H1 (cell line): Measurements from ENCODE around the gene MED12L. TPM values are rescaled to one million over a fixed set of nuclear protein-coding genes. Genes with fewer than 3 reads are reported as not detected.

ENCODE experiments used
- CTCF ChIA-PET: fragments of 300-600 bp; sonication (Branson Sonifier 250); formaldehyde crosslinking; loops from one replicate; lab custom pipeline; 2021; ENCODE audit not compliant: partially characterized antibody; lab: Charles Lee
- POLR2A ChIA-PET: fragments of 300-600 bp; sonication (Branson Sonifier 250); formaldehyde crosslinking; loops from one replicate; lab custom pipeline; 2021; ENCODE audit warnings: inconsistent platforms; ENCODE audit not compliant: partially characterized antibody; lab: Charles Lee
- DNase-seq, 2 experiments: peaks; one replicate each; pipeline versions ENCODE4 v3.0.0 to v3.0.0-alpha.2; 2010 to 2022; ENCODE audit warnings: low spot score in 2 of 2, low read depth in 1 of 2, mixed read lengths in 1 of 2
- FAIRE-seq: peaks from 2 replicates; lab custom pipeline; 2011; peaks lifted over from hg19 to GRCh38; lab: Jason Lieb, UNC
- H2AFZ ChIP-seq: 2 replicates; pipeline ENCODE4 v1.8.1; 2012; ENCODE audit warnings: low read length, inconsistent platforms
- H2AK5ac ChIP-seq: 2 replicates; pipeline ENCODE4 v1.6.1; 2013; ENCODE audit warnings: low read depth, low read length
- H2BK120ac ChIP-seq: replicated peaks from 2 replicates; pipeline ENCODE3; 2013; ENCODE audit warnings: low read depth, low read length, inconsistent platforms
- H2BK12ac ChIP-seq: 2 replicates; pipeline ENCODE4 v1.6.1; 2013; ENCODE audit warnings: low read depth, low read length
- H2BK15ac ChIP-seq: 2 replicates; pipeline ENCODE4 v1.6.1; 2013; ENCODE audit warnings: low read length
- H2BK20ac ChIP-seq: 2 replicates; pipeline ENCODE4 v1.6.1; 2013; ENCODE audit warnings: low read length
- H2BK5ac ChIP-seq: 2 replicates; pipeline ENCODE4 v1.6.1; 2013; ENCODE audit warnings: low read depth, low read length
- H3K14ac ChIP-seq: 2 replicates; pipeline ENCODE4 v1.6.1; 2013; ENCODE audit warnings: inconsistent platforms; ENCODE audit not compliant: insufficient read length
- H3K18ac ChIP-seq: 2 replicates; pipeline ENCODE4 v1.6.1; 2013; ENCODE audit warnings: low read length; ENCODE audit errors: extremely low read depth
- H3K23ac ChIP-seq: 2 replicates; pipeline ENCODE4 v1.6.1; 2013; ENCODE audit warnings: inconsistent platforms; ENCODE audit not compliant: insufficient read length
- H3K23me2 ChIP-seq: 2 replicates; pipeline ENCODE4 v1.6.1; 2013; ENCODE audit warnings: low read depth, low read length
- H3K27ac ChIP-seq: 2 replicates; pipeline ENCODE4 v1.6.1; 2011; ENCODE audit warnings: low read depth, low read length, inconsistent platforms
- H3K27me3 ChIP-seq, 4 experiments: replicated peaks in 1 of 4; 1 replicate in 1 of 4; 2 replicates in 3 of 4; pipeline versions ENCODE4 v1.6.1 to v1.8.1; 2011 to 2013; ENCODE audit warnings: low read length in 3 of 4, mild to moderate bottlenecking in 3 of 4, inconsistent platforms in 2 of 4, mixed read lengths in 2 of 4, moderate library complexity in 1 of 4; ENCODE audit not compliant: control insufficient read depth in 3 of 4, insufficient read depth in 3 of 4; ENCODE audit errors: extremely low read depth in 1 of 4
- H3K36me3 ChIP-seq, 4 experiments: 2 replicates each; pipeline versions ENCODE4 v1.6.1 to v1.8.1; 2011 to 2013; ENCODE audit warnings: mild to moderate bottlenecking in 4 of 4, low read length in 3 of 4, moderate library complexity in 2 of 4, control low read depth in 1 of 4, inconsistent platforms in 1 of 4; ENCODE audit not compliant: insufficient read depth in 4 of 4, control insufficient read depth in 2 of 4
- H3K4ac ChIP-seq: replicated peaks from 2 replicates; pipeline ENCODE3; 2013; ENCODE audit warnings: low read length, low read depth, mixed read lengths, inconsistent platforms; ENCODE audit not compliant: insufficient read length
- H3K4me1 ChIP-seq, 4 experiments: replicated peaks in 1 of 4; 1 replicate in 1 of 4; 2 replicates in 3 of 4; pipeline versions ENCODE4 v1.6.1 to v1.8.1; 2011 to 2013; ENCODE audit warnings: low read length in 3 of 4, inconsistent platforms in 2 of 4, mixed read lengths in 1 of 4; ENCODE audit not compliant: insufficient read depth in 4 of 4, control insufficient read depth in 3 of 4
- H3K4me2 ChIP-seq, 2 experiments: 2 replicates each; pipeline versions ENCODE4 v1.6.1 to v1.8.1; 2011 to 2013; ENCODE audit warnings: low read depth in 2 of 2, low read length in 2 of 2, control low read depth in 1 of 2, inconsistent platforms in 1 of 2, mild to moderate bottlenecking in 1 of 2; ENCODE audit not compliant: insufficient read depth in 1 of 2
- H3K4me3 ChIP-seq, 4 experiments: fragments of 200-600, 300-600 bp in 1 of 4; sonication (generic), shearing (Covaris generic), sonication (Bioruptor Twin) in 1 of 4; 2 replicates each; pipeline versions ENCODE4 v1.5.1 to v1.8.1; 2011 to 2016; ENCODE audit warnings: low read length in 4 of 4, low read depth in 3 of 4, control low read depth in 2 of 4, inconsistent platforms in 2 of 4, mild to moderate bottlenecking in 2 of 4, mixed read lengths in 1 of 4, moderate library complexity in 1 of 4; ENCODE audit not compliant: insufficient read depth in 2 of 4; ENCODE audit errors: extremely low read depth in 1 of 4
- H3K56ac ChIP-seq: replicated peaks from 2 replicates; pipeline ENCODE3; 2013; ENCODE audit warnings: low read depth, mild to moderate bottlenecking, mixed read lengths, low read length, inconsistent platforms; ENCODE audit not compliant: insufficient read length
- H3K79me1 ChIP-seq: 2 replicates; pipeline ENCODE4 v1.6.1; 2013; ENCODE audit warnings: low read depth, low read length, control low read depth
- H3K79me2 ChIP-seq, 2 experiments: 2 replicates each; pipeline versions ENCODE4 v1.6.1 to v1.8.1; 2012 to 2013; ENCODE audit warnings: low read length in 2 of 2, mild to moderate bottlenecking in 2 of 2, inconsistent platforms in 1 of 2; ENCODE audit not compliant: insufficient read depth in 2 of 2, control insufficient read depth in 1 of 2
- H3K9ac ChIP-seq, 4 experiments: replicated peaks in 1 of 4; 1 replicate in 1 of 4; 2 replicates in 3 of 4; pipeline versions ENCODE4 v1.6.1 to v1.8.1; 2011 to 2013; ENCODE audit warnings: low read depth in 3 of 4, low read length in 3 of 4, control low read depth in 2 of 4, mild to moderate bottlenecking in 2 of 4, moderate library complexity in 2 of 4, inconsistent platforms in 1 of 4; ENCODE audit errors: extremely low read depth in 1 of 4
- H3K9me3 ChIP-seq, 2 experiments: 2 replicates each; pipeline versions ENCODE4 v1.6.1 to v1.8.1; 2012 to 2013; ENCODE audit warnings: mild to moderate bottlenecking in 2 of 2, moderate library complexity in 2 of 2, control low read depth in 1 of 2, inconsistent platforms in 1 of 2, low read depth in 1 of 2, low read length in 1 of 2, mixed read lengths in 1 of 2; ENCODE audit not compliant: insufficient read depth in 2 of 2
- H4K20me1 ChIP-seq, 2 experiments: replicated peaks in 1 of 2; 2 replicates each; pipeline versions ENCODE3 to v1.8.1; 2011 to 2013; ENCODE audit warnings: inconsistent platforms in 2 of 2, low read length in 2 of 2, mild to moderate bottlenecking in 1 of 2; ENCODE audit not compliant: insufficient read depth in 2 of 2, control insufficient read depth in 1 of 2
- H4K5ac ChIP-seq: 2 replicates; pipeline ENCODE4 v1.6.1; 2013; ENCODE audit warnings: low read length, low read depth, mixed read lengths, inconsistent platforms; ENCODE audit not compliant: insufficient read length
- H4K8ac ChIP-seq: 2 replicates; pipeline ENCODE4 v1.8.0; 2013; ENCODE audit warnings: mild to moderate bottlenecking, moderate library complexity, low read length, inconsistent platforms; ENCODE audit not compliant: insufficient read depth; ENCODE audit errors: extremely low read depth
- H4K91ac ChIP-seq: replicated peaks from 2 replicates; pipeline ENCODE3; 2013; ENCODE audit warnings: low read length, mixed read lengths, inconsistent platforms; ENCODE audit not compliant: insufficient read length
- BACH1 ChIP-seq: IDR thresholded peaks from 2 replicates; pipeline ENCODE4 v1.6.1; 2012; ENCODE audit warnings: low read length, improper control_type of control experiment
- EZH2 ChIP-seq: fragments of 200-600 bp; sonication (generic); IDR thresholded peaks from 2 replicates; pipeline ENCODE4 v1.7.1; 2012; ENCODE audit warnings: low read depth, mild to moderate bottlenecking, moderate library complexity, low read length, inconsistent platforms; ENCODE audit not compliant: severe bottlenecking
- JUND ChIP-seq: IDR thresholded peaks from 2 replicates; pipeline ENCODE4 v1.6.1; 2011; ENCODE audit warnings: mild to moderate bottlenecking, improper control_type of control experiment, low read length
- KDM1A ChIP-seq: fragments of 200-600, 300-600 bp; sonication (generic); IDR thresholded peaks from 2 replicates; pipeline ENCODE4 v1.7.1; 2016; ENCODE audit warnings: mild to moderate bottlenecking, low read length, borderline replicate concordance
- MAFK ChIP-seq: IDR thresholded peaks from 2 replicates; pipeline ENCODE4 v1.6.1; 2012; ENCODE audit warnings: low read depth, mild to moderate bottlenecking, improper control_type of control experiment, low read length
- POLR2A ChIP-seq, 2 experiments: IDR thresholded peaks; 1 replicate in 1 of 2; 2 replicates in 1 of 2; pipeline ENCODE4 v1.6.1; 2011; ENCODE audit warnings: low read depth in 2 of 2, low read length in 2 of 2, mild to moderate bottlenecking in 2 of 2; ENCODE audit errors: control extremely low read depth in 1 of 2
- RAD21 ChIP-seq, 2 experiments: IDR thresholded peaks in 1 of 2; conservative IDR thresholded peaks in 1 of 2; 2 replicates each; pipeline ENCODE4 v1.6.1; 2011; ENCODE audit warnings: low read depth in 2 of 2, low read length in 2 of 2, improper control_type of control experiment in 1 of 2, inconsistent platforms in 1 of 2, mild to moderate bottlenecking in 1 of 2, moderate library complexity in 1 of 2
- SIRT6 ChIP-seq: IDR thresholded peaks from one replicate; pipeline ENCODE4 v1.7.1; 2012; ENCODE audit warnings: low read length, inconsistent platforms
- SIX5 ChIP-seq: IDR thresholded peaks from 2 replicates; pipeline ENCODE4 v1.6.1; 2011; ENCODE audit warnings: mild to moderate bottlenecking, low read depth, low read length
- SP1 ChIP-seq: IDR thresholded peaks from 2 replicates; pipeline ENCODE4 v1.6.1; 2011; ENCODE audit warnings: low read depth, low read length
- SRF ChIP-seq: IDR thresholded peaks from 2 replicates; pipeline ENCODE4 v1.6.1; 2011; ENCODE audit warnings: mild to moderate bottlenecking, low read depth, low read length, moderate library complexity
- YY1 ChIP-seq: IDR thresholded peaks from 2 replicates; pipeline ENCODE4 v1.6.1; 2011; ENCODE audit warnings: low read depth, mild to moderate bottlenecking, low read length
- WGBS, 2 experiments: shearing (Covaris generic) in 1 of 2; methylation state at CpG; one replicate each; pipeline versions ENCODE4 v1.1.6 to v1.1.7; 2013 to 2015; ENCODE audit warnings: low lambda C conversion rate in 2 of 2, mixed read lengths in 2 of 2, inconsistent platforms in 1 of 2, low coverage in 1 of 2, missing lambda C conversion rate in 1 of 2; ENCODE audit not compliant: insufficient replicate concordance in 2 of 2, insufficient coverage in 1 of 2, insufficient read length in 1 of 2; ENCODE audit errors: extremely low coverage in 1 of 2, missing lambda C conversion rate in 1 of 2; 5-methylcytosine and 5-hydroxymethylcytosine counted together
- polyA plus RNA-seq, 7 experiments: library from polyadenylated mRNA; depleted of rRNA in 3 of 7; stranded (reverse) in 5 of 7; unstranded in 2 of 7; fragments of >200 nt in 5 of 7; fragments of 200-250 nt in 2 of 7; gene quantifications; 1 replicate in 5 of 7; 2 replicates in 1 of 7; 4 replicates in 1 of 7; pipeline versions ENCODE4 v1.2.1 to v1.2.3, GENCODE V29; 2011 to 2013; ENCODE audit warnings: missing spikeins in 2 of 7, mixed read lengths in 2 of 7
- total RNA-seq: library from RNA; stranded (reverse); fragmentation: NEBNext Ultra II Directional; extraction: Animal tissue kit (Norgen Biotek cat#: 25700); gene quantifications from 2 replicates; pipeline ENCODE4 v1.2.1, GENCODE V29; 2021
- TF ChIP-seq, protein P1 (sequence below): IDR thresholded peaks from 2 replicates; pipeline ENCODE4 v1.6.1; 2012; ENCODE audit warnings: inconsistent platforms
- TF ChIP-seq, protein P2 (sequence below): IDR thresholded peaks from 2 replicates; pipeline ENCODE4 v1.6.1; 2011; ENCODE audit warnings: low read length, improper control_type of control experiment

Gene MED12L
- total and polyA plus RNA-seq, 2 of the 8 experiments (the other 6 are each of a cell fraction or from before 2014, with no cell fraction given) = 3.6 to 26.2 TPM

DNA sequence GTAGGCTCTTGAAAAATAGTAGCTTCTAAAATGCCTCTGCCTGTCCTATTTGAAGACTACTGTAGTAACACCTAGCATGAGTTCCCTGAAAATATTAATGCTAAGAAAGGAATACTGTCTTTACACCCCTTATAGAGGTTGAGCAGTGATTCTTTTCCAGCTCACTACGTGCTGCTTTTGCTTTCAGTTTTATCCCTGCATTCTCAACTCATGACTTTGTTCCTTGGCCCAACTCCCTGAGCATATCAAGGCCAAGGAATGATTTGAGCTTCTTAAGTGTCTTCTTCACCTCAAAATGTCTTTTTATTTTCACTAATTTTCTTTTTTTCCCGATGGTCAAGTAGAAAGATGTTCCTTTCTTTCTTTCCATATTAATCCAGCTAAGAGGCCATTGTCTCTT is 260.4 kb downstream of the MED12L start:
- H3K4me1 ChIP-seq = peaks cover 0 to 10% (median 5%) of the 10 kb centered on the region in 4 experiments; a peak in 3 of 7 replicates
- no peak overlapping the region for H2BK5ac ChIP-seq
- H3K79me1 ChIP-seq = no peaks in the 10 kb centered on the region
- H3K23ac ChIP-seq = no peak overlapping the region
- POLR2A ChIA-PET = no interaction called here
- no peak overlapping the region for H3K4ac ChIP-seq
- FAIRE-seq (no peak), DNase-seq (no peak)
- H3K36me3 ChIP-seq = no peaks in the 10 kb centered on the region
- no peak overlapping the region for H3K56ac ChIP-seq
- no peak overlapping the region for H3K4me2 ChIP-seq
- no peaks in the 10 kb centered on the region for H3K79me2 ChIP-seq
- 75% methylated on average over 2 of the region's 2 CpGs; no CpG with 5 or more reads in 1 of the 2 experiments for WGBS, 2 experiments
- H3K18ac ChIP-seq = no peak overlapping the region
- CTCF ChIA-PET = interaction anchor here (0.6 to 1.5 kb wide), 5 partner anchors 13 to 115 kb away, joined by 3 to 10 read pairs (median 3); no protein-coding TSS in a partner anchor
- H3K9ac ChIP-seq = no peak overlapping the region
- no peak overlapping the region for H3K4me3 ChIP-seq
- H4K20me1 ChIP-seq = no peaks in the 10 kb centered on the region
- peaks cover 0 to 1% (median 0%) of the 10 kb centered on the region in 4 experiments; a peak in 1 of 7 replicates for H3K27me3 ChIP-seq
- no peaks in the 10 kb centered on the region; the same call in 1 of the 2 replicates for H3K23me2 ChIP-seq
- no peak overlapping the region for H2BK120ac ChIP-seq
- no peak overlapping the region for H2BK12ac ChIP-seq
- no peak overlapping the region for H2AK5ac ChIP-seq
- no peak overlapping the region for H4K5ac ChIP-seq
- H3K27ac ChIP-seq = no peak overlapping the region
- no peak overlapping the region for H2BK20ac ChIP-seq
- no peak overlapping the region for H4K8ac ChIP-seq
- H3K14ac ChIP-seq = no peak overlapping the region
- no peaks in the 10 kb centered on the region for H3K9me3 ChIP-seq
- no peak overlapping the region for H2BK15ac ChIP-seq
- H4K91ac ChIP-seq = no peak overlapping the region
- no peak overlapping the region for H2AFZ ChIP-seq
- TF ChIP-seq YY1 (no peak), EZH2 (no peak), SIX5 (no peak), POLR2A (IDR thresholded peaks at IDR 0.05; ENCODE audit: control extremely low read depth in 1 of 2, low read depth in 2 of 2, low read length in 2 of 2) (no peak), RAD21 (IDR thresholded peaks at IDR 0.05 in 1 of 2, conservative IDR thresholded peaks at IDR 0.05 in 1 of 2; ENCODE audit: low read depth in 2 of 2, low read length in 2 of 2) (no peak), SIRT6 (no peak), SRF (no peak), JUND (no peak), BACH1 (no peak), SP1 (no peak), MAFK (no peak), KDM1A (no peak)
- TF ChIP-seq, protein P1, sequence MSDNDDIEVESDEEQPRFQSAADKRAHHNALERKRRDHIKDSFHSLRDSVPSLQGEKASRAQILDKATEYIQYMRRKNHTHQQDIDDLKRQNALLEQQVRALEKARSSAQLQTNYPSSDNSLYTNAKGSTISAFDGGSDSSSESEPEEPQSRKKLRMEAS = no peak
- TF ChIP-seq, protein P2, sequence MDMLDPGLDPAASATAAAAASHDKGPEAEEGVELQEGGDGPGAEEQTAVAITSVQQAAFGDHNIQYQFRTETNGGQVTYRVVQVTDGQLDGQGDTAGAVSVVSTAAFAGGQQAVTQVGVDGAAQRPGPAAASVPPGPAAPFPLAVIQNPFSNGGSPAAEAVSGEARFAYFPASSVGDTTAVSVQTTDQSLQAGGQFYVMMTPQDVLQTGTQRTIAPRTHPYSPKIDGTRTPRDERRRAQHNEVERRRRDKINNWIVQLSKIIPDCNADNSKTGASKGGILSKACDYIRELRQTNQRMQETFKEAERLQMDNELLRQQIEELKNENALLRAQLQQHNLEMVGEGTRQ = no peak
